ENCODE results near the gene SLC38A9. TPM values are rescaled to one million over a fixed set of nuclear protein-coding genes. Genes with fewer than 3 reads are reported as not detected.
A peak's percentile ranks its signal among the peaks of the same experiment; 100 is the strongest.

SLC38A9 gene
- total and polyA plus RNA-seq, 2 of the 8 experiments (the other 6 are each of a cell fraction or from before 2014, with no cell fraction given) = 29.2 to 43.7 TPM

DNA sequence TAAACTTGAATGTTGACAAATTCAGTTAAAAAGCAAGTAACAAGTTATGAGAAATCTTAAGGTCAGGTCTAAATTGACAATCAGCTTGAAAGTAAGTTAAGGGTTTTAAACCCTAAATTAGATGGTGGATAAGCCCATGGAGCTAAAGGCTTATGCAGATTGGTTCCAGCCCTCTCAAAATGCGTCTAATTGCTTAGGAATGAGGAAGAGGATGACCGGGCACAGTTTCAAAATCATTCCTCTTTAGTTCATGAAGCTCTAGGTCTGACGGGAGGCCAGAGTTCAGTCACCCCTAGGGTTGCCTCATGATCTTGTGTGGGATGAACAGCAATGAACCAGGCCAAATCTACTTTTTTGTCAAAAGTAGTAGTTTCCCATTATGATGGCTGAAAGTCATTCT, 75.4 kb downstream of the SLC38A9 start:
- no peak overlapping the region for H3K4me3 ChIP-seq (ENCODE audit: extremely low read depth in 1 of 4, insufficient read depth in 2 of 4, low read depth in 3 of 4, low read length in 4 of 4)
- H3K79me1 ChIP-seq (ENCODE audit: low read depth, low read length) = no peaks in the 10 kb centered on the region
- H2AFZ ChIP-seq (ENCODE audit: low read length) = no peak overlapping the region
- no peaks in the 10 kb centered on the region for H4K20me1 ChIP-seq (replicated peaks in 1 of 2; ENCODE audit: control insufficient read depth in 1 of 2, insufficient read depth in 2 of 2, low read length in 2 of 2)
- no peaks in the 10 kb centered on the region; the same call in 1 of the 2 replicates for H3K23me2 ChIP-seq (ENCODE audit: low read depth, low read length)
- H3K27ac ChIP-seq (ENCODE audit: low read depth, low read length) = no peak overlapping the region
- no peak overlapping the region for H3K9ac ChIP-seq (replicated peaks in 1 of 4; ENCODE audit: extremely low read depth in 1 of 4, low read depth in 3 of 4, low read length in 3 of 4)
- H3K9me3 ChIP-seq (ENCODE audit: insufficient read depth in 2 of 2, low read depth in 1 of 2, low read length in 1 of 2) = no peaks in the 10 kb centered on the region
- no peaks in the 10 kb centered on the region for H3K79me2 ChIP-seq (ENCODE audit: control insufficient read depth in 1 of 2, insufficient read depth in 2 of 2, low read length in 2 of 2)
- WGBS, 2 experiments (ENCODE audit: extremely low coverage in 1 of 2, insufficient coverage in 1 of 2, insufficient read length in 1 of 2, insufficient replicate concordance in 2 of 2, low coverage in 1 of 2, low lambda C conversion rate in 2 of 2, missing lambda C conversion rate in 1 of 2) = 79% methylated on average over 3 of the region's 3 CpGs; no CpG with 5 or more reads in 1 of the 2 experiments
- no peak overlapping the region for H3K4ac ChIP-seq (replicated peaks; ENCODE audit: insufficient read length, low read depth, low read length)
- H3K23ac ChIP-seq (ENCODE audit: insufficient read length) = no peak overlapping the region
- DNase-seq (ENCODE audit: low read depth in 1 of 2, low spot score in 2 of 2) (no peak), FAIRE-seq (no peak)
- POLR2A ChIA-PET (ENCODE audit: partially characterized antibody) = interaction anchor here (0.9 to 1.6 kb wide), 2 partner anchors 21 to 65 kb away, joined by 3 read pairs; no protein-coding TSS in a partner anchor
- H2BK5ac ChIP-seq (ENCODE audit: low read depth, low read length) = no peak overlapping the region
- H2BK12ac ChIP-seq (ENCODE audit: low read depth, low read length) = no peak overlapping the region
- no peak overlapping the region for H2BK20ac ChIP-seq (ENCODE audit: low read length)
- no peak overlapping the region for H4K8ac ChIP-seq (ENCODE audit: extremely low read depth, insufficient read depth, low read length)
- CTCF ChIA-PET (ENCODE audit: partially characterized antibody) = interaction anchor here (0.6 to 2.3 kb wide), 4 partner anchors 10 to 230 kb away, joined by 3 to 6 read pairs (median 5); no protein-coding TSS in a partner anchor
- H3K36me3 ChIP-seq (ENCODE audit: control insufficient read depth in 2 of 4, insufficient read depth in 4 of 4, low read length in 3 of 4) = peaks cover 0 to 5% (median 2%) of the 10 kb centered on the region in 4 experiments; a peak in 5 of 8 replicates
- no peak overlapping the region for H2BK120ac ChIP-seq (replicated peaks; ENCODE audit: low read depth, low read length)
- H3K4me2 ChIP-seq (ENCODE audit: insufficient read depth in 1 of 2, low read depth in 2 of 2, low read length in 2 of 2) = no peak overlapping the region
- no peak overlapping the region for H3K56ac ChIP-seq (replicated peaks; ENCODE audit: insufficient read length, low read depth, low read length)
- H4K91ac ChIP-seq (replicated peaks; ENCODE audit: insufficient read length, low read length) = no peak overlapping the region
- no peak overlapping the region for H2AK5ac ChIP-seq (ENCODE audit: low read depth, low read length)
- H3K4me1 ChIP-seq (replicated peaks in 1 of 4; ENCODE audit: control insufficient read depth in 3 of 4, insufficient read depth in 4 of 4, low read length in 3 of 4) = peaks cover 0 to 18% (median 2%) of the 10 kb centered on the region in 4 experiments; a peak in 2 of 7 replicates
- H3K14ac ChIP-seq (ENCODE audit: insufficient read length) = no peak overlapping the region
- H4K5ac ChIP-seq (ENCODE audit: insufficient read length, low read depth, low read length) = peak overlapping the region; percentile 40
- H3K27me3 ChIP-seq (replicated peaks in 1 of 4; ENCODE audit: control insufficient read depth in 3 of 4, extremely low read depth in 1 of 4, insufficient read depth in 3 of 4, low read length in 3 of 4) = no peaks in the 10 kb centered on the region
- 0 out of 2 replicates have a peak, but pooled peaks have one; percentile 12 for TF ChIP-seq CEBPB (IDR thresholded peaks at IDR 0.05; ENCODE audit: low read depth, low read length)
- TF ChIP-seq, protein P1, sequence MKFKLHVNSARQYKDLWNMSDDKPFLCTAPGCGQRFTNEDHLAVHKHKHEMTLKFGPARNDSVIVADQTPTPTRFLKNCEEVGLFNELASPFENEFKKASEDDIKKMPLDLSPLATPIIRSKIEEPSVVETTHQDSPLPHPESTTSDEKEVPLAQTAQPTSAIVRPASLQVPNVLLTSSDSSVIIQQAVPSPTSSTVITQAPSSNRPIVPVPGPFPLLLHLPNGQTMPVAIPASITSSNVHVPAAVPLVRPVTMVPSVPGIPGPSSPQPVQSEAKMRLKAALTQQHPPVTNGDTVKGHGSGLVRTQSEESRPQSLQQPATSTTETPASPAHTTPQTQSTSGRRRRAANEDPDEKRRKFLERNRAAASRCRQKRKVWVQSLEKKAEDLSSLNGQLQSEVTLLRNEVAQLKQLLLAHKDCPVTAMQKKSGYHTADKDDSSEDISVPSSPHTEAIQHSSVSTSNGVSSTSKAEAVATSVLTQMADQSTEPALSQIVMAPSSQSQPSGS (IDR thresholded peaks at IDR 0.05; ENCODE audit: low read length) = no peak
- no peak for TF ChIP-seq CBX8 (IDR thresholded peaks at IDR 0.05; ENCODE audit: borderline replicate concordance, low read depth, low read length)
- TF ChIP-seq RNF2 (IDR thresholded peaks at IDR 0.05; ENCODE audit: borderline replicate concordance, low read depth, low read length, missing control alignments, poor library complexity, severe bottlenecking) = no peak
- no peak overlapping the region for H3K18ac ChIP-seq (ENCODE audit: extremely low read depth, low read length)
- H2BK15ac ChIP-seq (ENCODE audit: low read length) = no peak overlapping the region

All from H1 (cell line).